ENCODE data around the gene CDC14A.
"Not testable (repeated sequence)": the region's sequence is repeated elsewhere in the genome, so short reads cannot be mapped to it uniquely, and the experiment has no call there.

Gene CDC14A

DNA sequence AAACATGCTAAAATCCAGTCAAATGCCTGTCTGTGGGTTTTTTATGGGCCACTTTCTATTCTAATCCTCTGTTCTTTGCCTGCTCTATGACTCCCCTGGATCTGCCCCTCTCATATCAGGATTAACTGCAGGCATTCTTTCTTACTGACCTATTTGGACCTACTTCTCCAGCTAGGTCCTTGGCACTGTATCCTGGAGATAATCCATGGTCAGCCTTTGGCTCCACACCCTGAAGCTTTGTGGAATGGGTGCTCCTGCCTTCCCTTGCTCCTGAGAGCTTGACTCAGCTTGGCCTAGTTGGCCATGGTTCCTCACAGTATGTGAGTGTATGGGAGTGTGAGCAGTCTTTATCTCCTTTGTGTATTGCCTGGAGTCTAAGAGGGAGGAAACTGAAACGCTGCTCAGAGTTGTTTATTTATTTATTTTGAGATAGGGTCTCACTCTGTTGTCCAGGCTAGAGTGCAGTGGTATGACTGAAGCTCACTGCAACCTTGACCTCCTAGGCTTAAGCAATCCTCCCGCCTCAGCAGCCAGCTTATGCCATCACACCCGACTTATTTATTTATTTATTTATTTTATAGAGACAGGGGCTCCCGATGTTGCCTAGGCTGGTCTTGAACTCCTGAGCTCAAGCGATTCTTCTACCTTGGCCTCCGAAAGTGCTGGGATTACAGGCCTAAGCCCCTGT is 28.7 kb upstream of the CDC14A start:
- H3K9me3 Mint-ChIP-seq = peaks cover 10% of the 10 kb centered on the region
- peaks cover 14% of the 10 kb centered on the region for H3K4me1 Mint-ChIP-seq (ENCODE audit: low read depth)
- no peaks in the 10 kb centered on the region for H3K27me3 Mint-ChIP-seq
- H3K4me3 Mint-ChIP-seq = no peak overlapping the region
- peak overlapping the region; percentile 69 for H3K27ac Mint-ChIP-seq
- H3K36me3 Mint-ChIP-seq (ENCODE audit: low read depth) = peaks cover 5% of the 10 kb centered on the region

- no peaks in the 10 kb centered on the region for H3K27me3 Mint-ChIP-seq
- no peak overlapping the region for H3K27ac Mint-ChIP-seq
- H3K36me3 Mint-ChIP-seq (ENCODE audit: low read depth) = no peaks in the 10 kb centered on the region
- H3K4me1 Mint-ChIP-seq (ENCODE audit: low read depth) = peaks cover 14% of the 10 kb centered on the region
- H3K9me3 Mint-ChIP-seq = peaks cover 1% of the 10 kb centered on the region
- no peak overlapping the region for H3K4me3 Mint-ChIP-seq
These were observed 26.6 kb upstream of the CDC14A start for GRCh38 chr1:100325415-100326324.

GRCh38 chr1:100326325-100326670 is 26.0 kb upstream of the CDC14A start:
- H3K9me3 Mint-ChIP-seq; H3K27me3 Mint-ChIP-seq; H3K27ac Mint-ChIP-seq; H3K36me3 Mint-ChIP-seq (ENCODE audit: low read depth); H3K4me3 Mint-ChIP-seq: not testable (repeated sequence)
- peaks cover 14% of the 10 kb centered on the region for H3K4me1 Mint-ChIP-seq (ENCODE audit: low read depth)

GRCh38 chr1:100328133-100328532 is 24.2 kb upstream of the CDC14A start:
- Mint-ChIP-seq H3K27ac (no peak overlapping the region), H3K27me3 (no peaks in the 10 kb centered on the region), H3K4me3 (no peak overlapping the region), H3K36me3 (ENCODE audit: low read depth) (no peaks in the 10 kb centered on the region), H3K4me1 (ENCODE audit: low read depth) (peaks cover 4% of the 10 kb centered on the region), H3K9me3 (no peaks in the 10 kb centered on the region)

DNA sequence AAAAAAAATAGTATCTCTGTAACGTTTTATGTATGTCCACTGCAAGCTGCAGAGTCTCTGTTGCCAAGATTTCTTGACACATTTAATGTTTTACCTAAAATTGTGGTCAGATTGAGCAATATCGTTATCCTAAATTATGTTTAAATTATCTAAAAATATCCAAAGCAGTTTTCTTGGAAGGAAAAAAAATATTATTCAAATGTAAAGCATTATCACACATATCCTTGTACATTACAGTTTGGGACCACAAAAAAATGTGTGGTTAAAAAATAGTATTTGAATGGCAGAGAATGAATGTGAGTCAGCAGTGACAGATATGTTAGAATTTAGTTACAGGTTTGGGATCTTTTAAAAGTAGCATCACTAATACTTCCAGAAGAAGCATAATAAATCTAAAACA is 21.2 kb upstream of the CDC14A start:
- H3K4me3 Mint-ChIP-seq; H3K9me3 Mint-ChIP-seq; H3K4me1 Mint-ChIP-seq (ENCODE audit: low read depth); H3K36me3 Mint-ChIP-seq (ENCODE audit: low read depth); H3K27me3 Mint-ChIP-seq; H3K27ac Mint-ChIP-seq: not testable (repeated sequence)

DNA sequence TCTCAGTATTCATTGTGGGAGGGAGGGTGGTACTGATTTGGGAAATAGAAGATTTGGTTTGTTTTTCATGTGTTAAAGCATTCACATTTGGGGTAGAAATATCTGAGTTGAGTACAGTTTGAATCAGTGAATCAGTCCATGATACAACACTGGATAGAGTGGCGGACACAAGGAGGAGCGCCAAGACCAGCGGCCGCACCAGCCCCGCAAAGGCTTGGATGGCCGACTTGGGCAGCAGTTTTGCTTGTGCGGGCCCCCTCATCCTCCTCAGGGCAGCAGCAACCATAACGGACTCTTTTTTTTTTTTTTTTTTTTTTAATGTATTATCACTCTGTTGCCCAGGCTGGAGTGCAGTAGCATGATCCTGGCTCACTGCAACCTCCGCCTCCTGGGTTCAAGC is 20.0 kb upstream of the CDC14A start:
- Mint-ChIP-seq H3K4me1 (ENCODE audit: low read depth) (no peaks in the 10 kb centered on the region), H3K27ac (no peak overlapping the region), H3K4me3 (no peak overlapping the region), H3K36me3 (ENCODE audit: low read depth) (no peaks in the 10 kb centered on the region), H3K9me3 (no peaks in the 10 kb centered on the region), H3K27me3 (no peaks in the 10 kb centered on the region)

DNA sequence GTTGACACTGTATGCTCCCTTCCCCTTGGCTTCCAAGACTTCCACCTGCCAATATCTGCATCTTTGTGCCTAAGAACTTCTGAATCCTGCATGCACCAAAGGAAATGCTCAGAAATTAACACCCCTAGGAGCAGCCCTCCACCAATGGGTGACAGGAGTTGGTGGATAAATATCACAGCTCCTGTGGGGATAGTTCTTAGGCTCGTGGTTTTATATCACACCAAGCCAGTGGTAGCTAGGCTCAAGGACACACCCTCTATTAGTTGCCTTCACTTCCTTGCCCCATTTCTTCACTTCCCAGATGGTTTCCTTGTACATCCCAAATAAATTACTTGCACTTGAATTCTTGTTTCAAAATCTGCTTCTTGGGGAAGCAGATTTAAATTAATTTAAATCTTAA is 16.9 kb upstream of the CDC14A start:
- Mint-ChIP-seq H3K4me1 (ENCODE audit: low read depth) (no peaks in the 10 kb centered on the region), H3K4me3 (no peak overlapping the region), H3K9me3 (no peaks in the 10 kb centered on the region), H3K27ac (no peak overlapping the region), H3K27me3 (no peaks in the 10 kb centered on the region), H3K36me3 (ENCODE audit: low read depth) (no peaks in the 10 kb centered on the region)

GRCh38 chr1:100337878-100338277 is 14.4 kb upstream of the CDC14A start:
- H3K9me3 Mint-ChIP-seq; H3K4me3 Mint-ChIP-seq; H3K4me1 Mint-ChIP-seq (ENCODE audit: low read depth); H3K36me3 Mint-ChIP-seq (ENCODE audit: low read depth); H3K27ac Mint-ChIP-seq; H3K27me3 Mint-ChIP-seq: not testable (repeated sequence)

DNA sequence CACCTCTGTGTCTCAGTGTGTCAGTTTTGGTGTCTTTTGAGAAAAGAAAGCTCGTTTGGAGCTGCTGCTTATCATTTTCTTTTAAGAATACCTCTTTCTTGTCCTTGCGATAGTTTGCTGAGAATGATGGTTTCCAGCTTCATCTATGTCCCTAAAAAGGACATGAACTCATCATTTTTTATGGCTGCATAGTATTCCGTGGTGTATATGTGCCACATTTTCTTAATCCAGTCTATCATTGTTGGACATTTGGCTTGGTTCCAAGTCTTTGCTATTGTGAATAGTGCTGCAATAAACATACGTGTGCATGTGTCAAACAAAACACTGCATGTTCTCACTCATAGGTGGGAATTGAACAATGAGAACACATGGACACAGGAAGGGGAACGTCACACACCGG is 12.6 kb upstream of the CDC14A start:
- H3K27me3 Mint-ChIP-seq; H3K9me3 Mint-ChIP-seq; H3K36me3 Mint-ChIP-seq (ENCODE audit: low read depth); H3K27ac Mint-ChIP-seq; H3K4me1 Mint-ChIP-seq (ENCODE audit: low read depth); H3K4me3 Mint-ChIP-seq: not testable (repeated sequence)

GRCh38 chr1:100340494-100340893 is 11.8 kb upstream of the CDC14A start:
- no peak overlapping the region for H3K27ac Mint-ChIP-seq
- no peak overlapping the region for H3K4me3 Mint-ChIP-seq
- no peaks in the 10 kb centered on the region for H3K36me3 Mint-ChIP-seq (ENCODE audit: low read depth)
- no peaks in the 10 kb centered on the region for H3K4me1 Mint-ChIP-seq (ENCODE audit: low read depth)
- H3K9me3 Mint-ChIP-seq = no peaks in the 10 kb centered on the region
- no peaks in the 10 kb centered on the region for H3K27me3 Mint-ChIP-seq

GRCh38 chr1:100342348-100342747 is 10.0 kb upstream of the CDC14A start:
- Mint-ChIP-seq H3K4me1 (ENCODE audit: low read depth) (no peaks in the 10 kb centered on the region), H3K36me3 (ENCODE audit: low read depth) (no peaks in the 10 kb centered on the region)

DNA sequence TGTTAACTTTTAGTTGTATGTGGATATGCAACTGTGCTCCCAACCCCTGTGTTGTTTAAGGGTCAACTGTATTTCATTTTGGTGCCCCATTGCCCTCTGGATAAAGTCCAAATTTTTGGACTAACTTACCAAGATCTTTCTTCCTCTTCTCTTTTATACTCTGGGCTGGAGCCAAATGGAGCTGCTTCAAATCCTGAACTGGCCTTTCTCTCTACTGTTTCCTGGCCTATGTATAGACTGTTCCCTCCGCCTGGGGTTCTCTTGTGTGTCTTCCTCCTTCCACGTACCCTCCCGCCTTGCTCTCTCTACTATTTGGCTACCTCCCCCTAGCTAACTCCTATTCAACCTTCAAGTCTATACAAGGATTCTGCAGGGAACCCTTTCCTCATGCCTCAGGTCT is 8.4 kb upstream of the CDC14A start:
- Mint-ChIP-seq H3K27me3 (no peaks in the 10 kb centered on the region), H3K36me3 (ENCODE audit: low read depth) (no peaks in the 10 kb centered on the region)

More at GRCh38 chr1:100342348-100342747, 10.0 kb upstream of the CDC14A start:
- Mint-ChIP-seq H3K27ac (no peak overlapping the region), H3K27me3 (no peaks in the 10 kb centered on the region), H3K4me3 (no peak overlapping the region), H3K9me3 (no peaks in the 10 kb centered on the region)

DNA sequence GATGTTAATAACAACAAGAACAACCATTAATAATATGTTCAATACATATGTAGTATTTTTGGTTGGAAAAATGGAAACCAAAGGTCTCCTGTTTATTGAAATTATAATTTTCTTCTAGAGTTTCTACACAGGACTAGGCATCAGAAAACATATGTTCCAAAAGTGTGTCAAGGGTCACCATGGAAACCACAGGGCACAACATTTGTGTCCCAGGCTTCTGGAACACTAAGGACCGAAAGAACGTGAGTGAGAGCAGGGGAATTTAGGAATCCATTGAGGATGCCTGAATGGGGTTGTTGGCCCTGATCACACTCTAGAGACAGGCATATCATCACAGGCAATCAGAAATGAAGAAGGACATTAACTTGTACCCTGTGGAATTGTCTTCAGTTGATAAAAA is 7.5 kb upstream of the CDC14A start:
- no peaks in the 10 kb centered on the region for H3K4me1 Mint-ChIP-seq (ENCODE audit: low read depth)
- H3K27me3 Mint-ChIP-seq = no peaks in the 10 kb centered on the region
- no peak overlapping the region for H3K27ac Mint-ChIP-seq
- H3K9me3 Mint-ChIP-seq = no peaks in the 10 kb centered on the region
- H3K4me3 Mint-ChIP-seq = no peak overlapping the region
- no peaks in the 10 kb centered on the region for H3K36me3 Mint-ChIP-seq (ENCODE audit: low read depth)

More for the DNA sequence above, 8.4 kb upstream of the CDC14A start:
- no peaks in the 10 kb centered on the region for H3K4me1 Mint-ChIP-seq (ENCODE audit: low read depth)
- no peaks in the 10 kb centered on the region for H3K9me3 Mint-ChIP-seq
- no peak overlapping the region for H3K27ac Mint-ChIP-seq
- no peak overlapping the region for H3K4me3 Mint-ChIP-seq

DNA sequence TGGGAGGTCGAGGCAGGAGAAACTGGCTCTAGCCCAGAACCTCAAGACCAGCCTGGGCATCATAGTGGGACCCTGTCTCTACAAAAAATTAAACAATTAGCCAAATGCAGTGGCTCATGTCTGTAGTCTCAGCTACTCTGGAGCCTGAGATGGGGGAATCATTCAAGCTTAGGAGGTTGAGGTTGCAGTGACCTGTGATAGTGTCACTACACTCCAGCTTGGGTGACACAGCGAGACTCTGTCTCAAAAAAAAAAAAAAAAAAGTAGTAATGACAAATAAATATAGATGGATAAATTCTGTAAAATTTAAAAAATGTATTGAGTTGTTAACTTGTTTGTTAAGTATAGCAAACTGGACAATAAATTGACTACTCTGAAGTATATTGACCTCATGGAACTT is 5.9 kb upstream of the CDC14A start:
- Mint-ChIP-seq H3K27me3 (no peaks in the 10 kb centered on the region), H3K4me3 (no peak overlapping the region), H3K9me3 (no peaks in the 10 kb centered on the region), H3K4me1 (ENCODE audit: low read depth) (peaks cover 4% of the 10 kb centered on the region), H3K27ac (no peak overlapping the region), H3K36me3 (ENCODE audit: low read depth) (no peaks in the 10 kb centered on the region)

GRCh38 chr1:100347009-100347966 is 5.0 kb upstream of the CDC14A start:
- Mint-ChIP-seq H3K27me3 (no peaks in the 10 kb centered on the region), H3K4me1 (ENCODE audit: low read depth) (peaks cover 4% of the 10 kb centered on the region), H3K27ac (no peak overlapping the region), H3K36me3 (ENCODE audit: low read depth) (no peaks in the 10 kb centered on the region), H3K9me3 (no peaks in the 10 kb centered on the region), H3K4me3 (no peak overlapping the region)

All from stimulated activated naive CD8-positive, alpha-beta T cell treated with anti-CD3 and anti-CD28 coated beads, Interleukin-15, Interleukin-2, amounts not matched to agents 100 ng/mL and 50 ng/mL, for 24 hours (primary cell).